ENCODE measurements around the gene B4GALT1. TPM values are rescaled to one million over a fixed set of nuclear protein-coding genes. Genes with fewer than 3 reads are reported as not detected.

The B4GALT1 gene
- total RNA-seq, 1 experiment from 2014 or later, result 19.1 TPM

- H3K4me3 Mint-ChIP-seq, result no peak overlapping the region
- no peak overlapping the region for H3K27ac Mint-ChIP-seq
- ATAC-seq (no peak), DNase-seq (ENCODE audit: low spot score) (no peak)
- H3K4me1 Mint-ChIP-seq, result peaks cover 32% of the 10 kb centered on the region
- H3K9me3 Mint-ChIP-seq, result no peaks in the 10 kb centered on the region
- TF ChIP-seq SOX15 (CRISPR knock-in tag; IDR thresholded peaks at IDR 0.05) (no peak), NR3C1 (CRISPR knock-in tag; conservative IDR thresholded peaks at IDR 0.05; ENCODE audit: low read depth) (no peak), E2F5 (CRISPR knock-in tag; IDR thresholded peaks at IDR 0.05) (no peak), ATF3 (CRISPR knock-in tag; conservative IDR thresholded peaks at IDR 0.05) (no peak), CTCF (IDR thresholded peaks at IDR 0.05) (no peak), ZNF263 (CRISPR knock-in tag; IDR thresholded peaks at IDR 0.05; ENCODE audit: low read depth) (no peak), RORB (CRISPR knock-in tag; IDR thresholded peaks at IDR 0.05) (no peak)
- TF ChIP-seq, protein P1, sequence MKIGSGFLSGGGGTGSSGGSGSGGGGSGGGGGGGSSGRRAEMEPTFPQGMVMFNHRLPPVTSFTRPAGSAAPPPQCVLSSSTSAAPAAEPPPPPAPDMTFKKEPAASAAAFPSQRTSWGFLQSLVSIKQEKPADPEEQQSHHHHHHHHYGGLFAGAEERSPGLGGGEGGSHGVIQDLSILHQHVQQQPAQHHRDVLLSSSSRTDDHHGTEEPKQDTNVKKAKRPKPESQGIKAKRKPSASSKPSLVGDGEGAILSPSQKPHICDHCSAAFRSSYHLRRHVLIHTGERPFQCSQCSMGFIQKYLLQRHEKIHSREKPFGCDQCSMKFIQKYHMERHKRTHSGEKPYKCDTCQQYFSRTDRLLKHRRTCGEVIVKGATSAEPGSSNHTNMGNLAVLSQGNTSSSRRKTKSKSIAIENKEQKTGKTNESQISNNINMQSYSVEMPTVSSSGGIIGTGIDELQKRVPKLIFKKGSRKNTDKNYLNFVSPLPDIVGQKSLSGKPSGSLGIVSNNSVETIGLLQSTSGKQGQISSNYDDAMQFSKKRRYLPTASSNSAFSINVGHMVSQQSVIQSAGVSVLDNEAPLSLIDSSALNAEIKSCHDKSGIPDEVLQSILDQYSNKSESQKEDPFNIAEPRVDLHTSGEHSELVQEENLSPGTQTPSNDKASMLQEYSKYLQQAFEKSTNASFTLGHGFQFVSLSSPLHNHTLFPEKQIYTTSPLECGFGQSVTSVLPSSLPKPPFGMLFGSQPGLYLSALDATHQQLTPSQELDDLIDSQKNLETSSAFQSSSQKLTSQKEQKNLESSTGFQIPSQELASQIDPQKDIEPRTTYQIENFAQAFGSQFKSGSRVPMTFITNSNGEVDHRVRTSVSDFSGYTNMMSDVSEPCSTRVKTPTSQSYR (CRISPR knock-in tag; IDR thresholded peaks at IDR 0.05), result no peak
- TF ChIP-seq, protein P2, sequence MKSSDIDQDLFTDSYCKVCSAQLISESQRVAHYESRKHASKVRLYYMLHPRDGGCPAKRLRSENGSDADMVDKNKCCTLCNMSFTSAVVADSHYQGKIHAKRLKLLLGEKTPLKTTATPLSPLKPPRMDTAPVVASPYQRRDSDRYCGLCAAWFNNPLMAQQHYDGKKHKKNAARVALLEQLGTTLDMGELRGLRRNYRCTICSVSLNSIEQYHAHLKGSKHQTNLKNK (CRISPR knock-in tag; IDR thresholded peaks at IDR 0.05), result no peak
- TF ChIP-seq, protein P3, sequence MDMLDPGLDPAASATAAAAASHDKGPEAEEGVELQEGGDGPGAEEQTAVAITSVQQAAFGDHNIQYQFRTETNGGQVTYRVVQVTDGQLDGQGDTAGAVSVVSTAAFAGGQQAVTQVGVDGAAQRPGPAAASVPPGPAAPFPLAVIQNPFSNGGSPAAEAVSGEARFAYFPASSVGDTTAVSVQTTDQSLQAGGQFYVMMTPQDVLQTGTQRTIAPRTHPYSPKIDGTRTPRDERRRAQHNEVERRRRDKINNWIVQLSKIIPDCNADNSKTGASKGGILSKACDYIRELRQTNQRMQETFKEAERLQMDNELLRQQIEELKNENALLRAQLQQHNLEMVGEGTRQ (CRISPR knock-in tag; IDR thresholded peaks at IDR 0.05), result no peak
- CTCF ChIA-PET, result interaction anchor here (0.7 kb wide), 1 partner anchor 18 kb away, joined by 3 read pairs; no protein-coding TSS in a partner anchor
- H3K27me3 Mint-ChIP-seq (ENCODE audit: low read depth), result no peaks in the 10 kb centered on the region
- no peaks in the 10 kb centered on the region for H3K36me3 Mint-ChIP-seq
- POLR2A ChIA-PET, result no interaction called here
Observed at GRCh38 chr9:33155393-33155792, 11.7 kb downstream of the B4GALT1 start.

DNA sequence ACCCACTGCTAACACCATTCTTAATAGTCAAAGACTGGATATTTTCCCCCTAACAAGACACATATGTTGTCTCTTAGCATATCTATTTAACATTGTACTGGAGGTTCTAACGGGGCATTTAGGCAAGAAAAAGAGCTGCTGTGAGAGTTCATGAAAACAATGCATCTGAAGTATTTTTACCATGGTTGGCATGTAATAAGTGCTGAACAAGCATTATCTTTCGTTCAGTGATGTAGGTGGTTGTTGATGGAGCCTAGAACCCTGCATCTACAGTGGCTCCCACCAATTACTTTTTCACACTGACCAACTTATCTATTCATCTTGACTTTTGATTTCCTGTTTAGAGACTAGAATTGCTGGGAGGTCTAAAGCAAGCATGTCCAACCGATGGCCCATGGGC is 12.8 kb downstream of the B4GALT1 start:
- Mint-ChIP-seq H3K4me1 (peaks cover 29% of the 10 kb centered on the region), H3K27me3 (ENCODE audit: low read depth) (no peaks in the 10 kb centered on the region), H3K36me3 (no peaks in the 10 kb centered on the region), H3K4me3 (no peak overlapping the region), H3K27ac (no peak overlapping the region), H3K9me3 (no peaks in the 10 kb centered on the region)
- ChIA-PET POLR2A (no interaction called here), CTCF (no interaction called here)
- ATAC-seq (no peak), DNase-seq (ENCODE audit: low spot score) (no peak)
- no peak for TF ChIP-seq NFYB (CRISPR knock-in tag; conservative IDR thresholded peaks at IDR 0.05; ENCODE audit: low read depth)
- no peak for TF ChIP-seq CTCF (IDR thresholded peaks at IDR 0.05)
- TF ChIP-seq, protein P4, sequence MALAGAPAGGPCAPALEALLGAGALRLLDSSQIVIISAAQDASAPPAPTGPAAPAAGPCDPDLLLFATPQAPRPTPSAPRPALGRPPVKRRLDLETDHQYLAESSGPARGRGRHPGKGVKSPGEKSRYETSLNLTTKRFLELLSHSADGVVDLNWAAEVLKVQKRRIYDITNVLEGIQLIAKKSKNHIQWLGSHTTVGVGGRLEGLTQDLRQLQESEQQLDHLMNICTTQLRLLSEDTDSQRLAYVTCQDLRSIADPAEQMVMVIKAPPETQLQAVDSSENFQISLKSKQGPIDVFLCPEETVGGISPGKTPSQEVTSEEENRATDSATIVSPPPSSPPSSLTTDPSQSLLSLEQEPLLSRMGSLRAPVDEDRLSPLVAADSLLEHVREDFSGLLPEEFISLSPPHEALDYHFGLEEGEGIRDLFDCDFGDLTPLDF (CRISPR knock-in tag; IDR thresholded peaks at IDR 0.05), result no peak
- TF ChIP-seq NR1H2 (CRISPR knock-in tag; IDR thresholded peaks at IDR 0.05), result no peak
- TF ChIP-seq TP53 (CRISPR knock-in tag; IDR thresholded peaks at IDR 0.05), result no peak
- no peak for TF ChIP-seq GRHL2 (CRISPR knock-in tag; IDR thresholded peaks at IDR 0.05; ENCODE audit: insufficient replicate concordance, severe bottlenecking)
- no peak for TF ChIP-seq ATF1 (CRISPR knock-in tag; IDR thresholded peaks at IDR 0.05)
- no peak for TF ChIP-seq ZNF671 (CRISPR knock-in tag; IDR thresholded peaks at IDR 0.05)
- no peak for TF ChIP-seq RELA (CRISPR knock-in tag; IDR thresholded peaks at IDR 0.05; ENCODE audit: borderline replicate concordance)
- TF ChIP-seq TEAD1 (CRISPR knock-in tag; IDR thresholded peaks at IDR 0.05), result no peak
- no peak for TF ChIP-seq MYBL2 (CRISPR knock-in tag; IDR thresholded peaks at IDR 0.05)
- TF ChIP-seq, protein P5, sequence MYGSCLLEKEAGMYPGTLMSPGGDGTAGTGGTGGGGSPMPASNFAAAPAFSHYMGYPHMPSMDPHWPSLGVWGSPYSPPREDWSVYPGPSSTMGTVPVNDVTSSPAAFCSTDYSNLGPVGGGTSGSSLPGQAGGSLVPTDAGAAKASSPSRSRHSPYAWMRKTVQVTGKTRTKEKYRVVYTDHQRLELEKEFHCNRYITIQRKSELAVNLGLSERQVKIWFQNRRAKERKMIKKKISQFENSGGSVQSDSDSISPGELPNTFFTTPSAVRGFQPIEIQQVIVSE (CRISPR knock-in tag; IDR thresholded peaks at IDR 0.05; ENCODE audit: borderline replicate concordance), result no peak
- TF ChIP-seq, protein P6, sequence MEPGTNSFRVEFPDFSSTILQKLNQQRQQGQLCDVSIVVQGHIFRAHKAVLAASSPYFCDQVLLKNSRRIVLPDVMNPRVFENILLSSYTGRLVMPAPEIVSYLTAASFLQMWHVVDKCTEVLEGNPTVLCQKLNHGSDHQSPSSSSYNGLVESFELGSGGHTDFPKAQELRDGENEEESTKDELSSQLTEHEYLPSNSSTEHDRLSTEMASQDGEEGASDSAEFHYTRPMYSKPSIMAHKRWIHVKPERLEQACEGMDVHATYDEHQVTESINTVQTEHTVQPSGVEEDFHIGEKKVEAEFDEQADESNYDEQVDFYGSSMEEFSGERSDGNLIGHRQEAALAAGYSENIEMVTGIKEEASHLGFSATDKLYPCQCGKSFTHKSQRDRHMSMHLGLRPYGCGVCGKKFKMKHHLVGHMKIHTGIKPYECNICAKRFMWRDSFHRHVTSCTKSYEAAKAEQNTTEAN (CRISPR knock-in tag; IDR thresholded peaks at IDR 0.05), result no peak

All from WTC11 (cell line).